ENCODE results near the gene CNR2.
A peak's percentile ranks its signal among the peaks of the same experiment; 100 is the strongest.

Gene CNR2

DNA sequence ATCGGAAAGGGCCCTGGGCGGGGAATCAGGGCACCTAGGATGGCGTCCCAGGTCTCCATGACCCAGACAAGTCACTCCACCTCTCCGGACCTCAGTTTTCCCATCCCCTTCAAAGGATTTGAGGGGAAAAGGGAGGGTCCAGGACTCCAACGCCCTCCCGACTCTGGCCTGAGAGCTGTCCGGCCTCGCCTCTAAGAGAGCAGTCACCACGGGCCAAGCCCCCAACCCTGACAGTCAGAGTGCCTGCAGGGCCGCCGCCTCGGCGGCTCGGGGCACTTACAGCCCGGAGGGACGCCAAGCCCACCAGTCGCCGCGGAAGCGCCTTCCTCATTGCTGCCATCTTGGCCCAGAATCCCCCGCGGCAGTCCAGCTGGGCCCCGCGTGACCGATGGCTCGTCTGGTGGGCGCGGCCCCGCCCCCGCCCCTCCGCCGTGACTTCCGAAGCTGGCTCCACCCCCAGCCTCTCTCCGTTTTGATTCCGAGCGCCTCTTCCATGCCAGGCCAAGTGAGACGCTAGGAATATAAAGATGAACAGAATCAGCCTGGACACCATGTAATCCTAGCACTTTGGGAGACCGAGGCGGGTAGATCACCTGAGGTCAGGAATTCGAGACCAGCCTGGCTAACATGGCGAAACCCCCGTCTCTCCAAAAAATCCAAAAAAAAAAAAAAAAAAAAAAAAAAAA, 87.9 kb downstream of the CNR2 start, which contains the start of gene HMGCL (continued):
- TF ChIP-seq, protein P1, sequence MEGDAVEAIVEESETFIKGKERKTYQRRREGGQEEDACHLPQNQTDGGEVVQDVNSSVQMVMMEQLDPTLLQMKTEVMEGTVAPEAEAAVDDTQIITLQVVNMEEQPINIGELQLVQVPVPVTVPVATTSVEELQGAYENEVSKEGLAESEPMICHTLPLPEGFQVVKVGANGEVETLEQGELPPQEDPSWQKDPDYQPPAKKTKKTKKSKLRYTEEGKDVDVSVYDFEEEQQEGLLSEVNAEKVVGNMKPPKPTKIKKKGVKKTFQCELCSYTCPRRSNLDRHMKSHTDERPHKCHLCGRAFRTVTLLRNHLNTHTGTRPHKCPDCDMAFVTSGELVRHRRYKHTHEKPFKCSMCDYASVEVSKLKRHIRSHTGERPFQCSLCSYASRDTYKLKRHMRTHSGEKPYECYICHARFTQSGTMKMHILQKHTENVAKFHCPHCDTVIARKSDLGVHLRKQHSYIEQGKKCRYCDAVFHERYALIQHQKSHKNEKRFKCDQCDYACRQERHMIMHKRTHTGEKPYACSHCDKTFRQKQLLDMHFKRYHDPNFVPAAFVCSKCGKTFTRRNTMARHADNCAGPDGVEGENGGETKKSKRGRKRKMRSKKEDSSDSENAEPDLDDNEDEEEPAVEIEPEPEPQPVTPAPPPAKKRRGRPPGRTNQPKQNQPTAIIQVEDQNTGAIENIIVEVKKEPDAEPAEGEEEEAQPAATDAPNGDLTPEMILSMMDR (tag by site-specific recombination; IDR thresholded peaks at IDR 0.05), result no peak
- no peak for TF ChIP-seq ZNF274 (IDR thresholded peaks at IDR 0.05; ENCODE audit: low read length)
- TF ChIP-seq ZNF274 (tag by site-specific recombination; IDR thresholded peaks at IDR 0.05; ENCODE audit: borderline replicate concordance), result no peak
- no peak for TF ChIP-seq ZNF10 (tag by site-specific recombination; IDR thresholded peaks at IDR 0.05)
- TF ChIP-seq, protein P2, sequence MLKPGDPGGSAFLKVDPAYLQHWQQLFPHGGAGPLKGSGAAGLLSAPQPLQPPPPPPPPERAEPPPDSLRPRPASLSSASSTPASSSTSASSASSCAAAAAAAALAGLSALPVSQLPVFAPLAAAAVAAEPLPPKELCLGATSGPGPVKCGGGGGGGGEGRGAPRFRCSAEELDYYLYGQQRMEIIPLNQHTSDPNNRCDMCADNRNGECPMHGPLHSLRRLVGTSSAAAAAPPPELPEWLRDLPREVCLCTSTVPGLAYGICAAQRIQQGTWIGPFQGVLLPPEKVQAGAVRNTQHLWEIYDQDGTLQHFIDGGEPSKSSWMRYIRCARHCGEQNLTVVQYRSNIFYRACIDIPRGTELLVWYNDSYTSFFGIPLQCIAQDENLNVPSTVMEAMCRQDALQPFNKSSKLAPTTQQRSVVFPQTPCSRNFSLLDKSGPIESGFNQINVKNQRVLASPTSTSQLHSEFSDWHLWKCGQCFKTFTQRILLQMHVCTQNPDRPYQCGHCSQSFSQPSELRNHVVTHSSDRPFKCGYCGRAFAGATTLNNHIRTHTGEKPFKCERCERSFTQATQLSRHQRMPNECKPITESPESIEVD (tag by site-specific recombination; IDR thresholded peaks at IDR 0.05), result no peak
- TF ChIP-seq, protein P3, sequence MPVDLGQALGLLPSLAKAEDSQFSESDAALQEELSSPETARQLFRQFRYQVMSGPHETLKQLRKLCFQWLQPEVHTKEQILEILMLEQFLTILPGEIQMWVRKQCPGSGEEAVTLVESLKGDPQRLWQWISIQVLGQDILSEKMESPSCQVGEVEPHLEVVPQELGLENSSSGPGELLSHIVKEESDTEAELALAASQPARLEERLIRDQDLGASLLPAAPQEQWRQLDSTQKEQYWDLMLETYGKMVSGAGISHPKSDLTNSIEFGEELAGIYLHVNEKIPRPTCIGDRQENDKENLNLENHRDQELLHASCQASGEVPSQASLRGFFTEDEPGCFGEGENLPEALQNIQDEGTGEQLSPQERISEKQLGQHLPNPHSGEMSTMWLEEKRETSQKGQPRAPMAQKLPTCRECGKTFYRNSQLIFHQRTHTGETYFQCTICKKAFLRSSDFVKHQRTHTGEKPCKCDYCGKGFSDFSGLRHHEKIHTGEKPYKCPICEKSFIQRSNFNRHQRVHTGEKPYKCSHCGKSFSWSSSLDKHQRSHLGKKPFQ (tag by site-specific recombination; IDR thresholded peaks at IDR 0.05), result no peak
- TF ChIP-seq ZBTB21 (tag by site-specific recombination; IDR thresholded peaks at IDR 0.05), result 0 out of 2 replicates have a peak, but pooled peaks have one; percentile 20
- TF ChIP-seq ZNF335 (tag by site-specific recombination; conservative IDR thresholded peaks at IDR 0.05), result peak; percentile 98
- TF ChIP-seq GFI1B (tag by site-specific recombination; IDR thresholded peaks at IDR 0.05), result no peak
- peak; percentile 82 for TF ChIP-seq ZNF501 (tag by site-specific recombination; IDR thresholded peaks at IDR 0.05)
- peak; percentile 20; the same call in 1 of the 2 replicates for TF ChIP-seq ZNF843 (tag by site-specific recombination; IDR thresholded peaks at IDR 0.05)
- 0 out of 2 replicates have a peak, but pooled peaks have one; percentile 21 for TF ChIP-seq ZNF623 (tag by site-specific recombination; IDR thresholded peaks at IDR 0.05)
- TF ChIP-seq, protein P4, sequence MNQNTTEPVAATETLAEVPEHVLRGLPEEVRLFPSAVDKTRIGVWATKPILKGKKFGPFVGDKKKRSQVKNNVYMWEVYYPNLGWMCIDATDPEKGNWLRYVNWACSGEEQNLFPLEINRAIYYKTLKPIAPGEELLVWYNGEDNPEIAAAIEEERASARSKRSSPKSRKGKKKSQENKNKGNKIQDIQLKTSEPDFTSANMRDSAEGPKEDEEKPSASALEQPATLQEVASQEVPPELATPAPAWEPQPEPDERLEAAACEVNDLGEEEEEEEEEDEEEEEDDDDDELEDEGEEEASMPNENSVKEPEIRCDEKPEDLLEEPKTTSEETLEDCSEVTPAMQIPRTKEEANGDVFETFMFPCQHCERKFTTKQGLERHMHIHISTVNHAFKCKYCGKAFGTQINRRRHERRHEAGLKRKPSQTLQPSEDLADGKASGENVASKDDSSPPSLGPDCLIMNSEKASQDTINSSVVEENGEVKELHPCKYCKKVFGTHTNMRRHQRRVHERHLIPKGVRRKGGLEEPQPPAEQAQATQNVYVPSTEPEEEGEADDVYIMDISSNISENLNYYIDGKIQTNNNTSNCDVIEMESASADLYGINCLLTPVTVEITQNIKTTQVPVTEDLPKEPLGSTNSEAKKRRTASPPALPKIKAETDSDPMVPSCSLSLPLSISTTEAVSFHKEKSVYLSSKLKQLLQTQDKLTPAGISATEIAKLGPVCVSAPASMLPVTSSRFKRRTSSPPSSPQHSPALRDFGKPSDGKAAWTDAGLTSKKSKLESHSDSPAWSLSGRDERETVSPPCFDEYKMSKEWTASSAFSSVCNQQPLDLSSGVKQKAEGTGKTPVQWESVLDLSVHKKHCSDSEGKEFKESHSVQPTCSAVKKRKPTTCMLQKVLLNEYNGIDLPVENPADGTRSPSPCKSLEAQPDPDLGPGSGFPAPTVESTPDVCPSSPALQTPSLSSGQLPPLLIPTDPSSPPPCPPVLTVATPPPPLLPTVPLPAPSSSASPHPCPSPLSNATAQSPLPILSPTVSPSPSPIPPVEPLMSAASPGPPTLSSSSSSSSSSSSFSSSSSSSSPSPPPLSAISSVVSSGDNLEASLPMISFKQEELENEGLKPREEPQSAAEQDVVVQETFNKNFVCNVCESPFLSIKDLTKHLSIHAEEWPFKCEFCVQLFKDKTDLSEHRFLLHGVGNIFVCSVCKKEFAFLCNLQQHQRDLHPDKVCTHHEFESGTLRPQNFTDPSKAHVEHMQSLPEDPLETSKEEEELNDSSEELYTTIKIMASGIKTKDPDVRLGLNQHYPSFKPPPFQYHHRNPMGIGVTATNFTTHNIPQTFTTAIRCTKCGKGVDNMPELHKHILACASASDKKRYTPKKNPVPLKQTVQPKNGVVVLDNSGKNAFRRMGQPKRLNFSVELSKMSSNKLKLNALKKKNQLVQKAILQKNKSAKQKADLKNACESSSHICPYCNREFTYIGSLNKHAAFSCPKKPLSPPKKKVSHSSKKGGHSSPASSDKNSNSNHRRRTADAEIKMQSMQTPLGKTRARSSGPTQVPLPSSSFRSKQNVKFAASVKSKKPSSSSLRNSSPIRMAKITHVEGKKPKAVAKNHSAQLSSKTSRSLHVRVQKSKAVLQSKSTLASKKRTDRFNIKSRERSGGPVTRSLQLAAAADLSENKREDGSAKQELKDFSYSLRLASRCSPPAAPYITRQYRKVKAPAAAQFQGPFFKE (tag by site-specific recombination; IDR thresholded peaks at IDR 0.05; ENCODE audit: borderline replicate concordance), result no peak
- peak; percentile 96 for TF ChIP-seq KLF10 (tag by site-specific recombination; IDR thresholded peaks at IDR 0.05)
- TF ChIP-seq, protein P5, sequence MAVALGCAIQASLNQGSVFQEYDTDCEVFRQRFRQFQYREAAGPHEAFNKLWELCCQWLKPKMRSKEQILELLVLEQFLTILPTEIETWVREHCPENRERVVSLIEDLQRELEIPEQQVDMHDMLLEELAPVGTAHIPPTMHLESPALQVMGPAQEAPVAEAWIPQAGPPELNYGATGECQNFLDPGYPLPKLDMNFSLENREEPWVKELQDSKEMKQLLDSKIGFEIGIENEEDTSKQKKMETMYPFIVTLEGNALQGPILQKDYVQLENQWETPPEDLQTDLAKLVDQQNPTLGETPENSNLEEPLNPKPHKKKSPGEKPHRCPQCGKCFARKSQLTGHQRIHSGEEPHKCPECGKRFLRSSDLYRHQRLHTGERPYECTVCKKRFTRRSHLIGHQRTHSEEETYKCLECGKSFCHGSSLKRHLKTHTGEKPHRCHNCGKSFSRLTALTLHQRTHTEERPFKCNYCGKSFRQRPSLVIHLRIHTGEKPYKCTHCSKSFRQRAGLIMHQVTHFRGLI (tag by site-specific recombination; IDR thresholded peaks at IDR 0.05), result no peak
- TF ChIP-seq HOXC10 (CRISPR knock-in tag; IDR thresholded peaks at IDR 0.05), result no peak
- peak; percentile 48; the same call in 1 of the 2 replicates for TF ChIP-seq SP7 (tag by site-specific recombination; IDR thresholded peaks at IDR 0.05)
- TF ChIP-seq, protein P6, sequence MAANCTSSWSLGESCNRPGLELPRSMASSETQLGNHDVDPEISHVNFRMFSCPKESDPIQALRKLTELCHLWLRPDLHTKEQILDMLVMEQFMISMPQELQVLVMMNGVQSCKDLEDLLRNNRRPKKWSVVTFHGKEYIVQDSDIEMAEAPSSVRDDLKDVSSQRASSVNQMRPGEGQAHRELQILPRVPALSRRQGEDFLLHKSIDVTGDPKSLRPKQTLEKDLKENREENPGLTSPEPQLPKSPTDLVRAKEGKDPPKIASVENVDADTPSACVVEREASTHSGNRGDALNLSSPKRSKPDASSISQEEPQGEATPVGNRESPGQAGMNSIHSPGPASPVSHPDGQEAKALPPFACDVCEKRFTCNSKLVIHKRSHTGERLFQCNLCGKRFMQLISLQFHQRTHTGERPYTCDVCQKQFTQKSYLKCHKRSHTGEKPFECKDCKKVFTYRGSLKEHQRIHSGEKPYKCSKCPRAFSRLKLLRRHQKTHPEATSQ (tag by site-specific recombination; IDR thresholded peaks at IDR 0.05), result no peak
- TF ChIP-seq ZNF184 (tag by site-specific recombination; IDR thresholded peaks at IDR 0.05), result no peak
- TF ChIP-seq FEZF1 (tag by site-specific recombination; IDR thresholded peaks at IDR 0.05), result no peak
- TF ChIP-seq ZNF19 (tag by site-specific recombination; IDR thresholded peaks at IDR 0.05; ENCODE audit: low read depth), result no peak
- no peak for TF ChIP-seq ZNF621 (tag by site-specific recombination; IDR thresholded peaks at IDR 0.05)
- TF ChIP-seq ZFP41 (tag by site-specific recombination; IDR thresholded peaks at IDR 0.05; ENCODE audit: borderline replicate concordance), result no peak
- TF ChIP-seq ZNF549 (tag by site-specific recombination; IDR thresholded peaks at IDR 0.05), result no peak
- TF ChIP-seq MEIS1 (CRISPR knock-in tag; IDR thresholded peaks at IDR 0.05; ENCODE audit: borderline replicate concordance), result no peak
- no peak for TF ChIP-seq HOXA7 (CRISPR knock-in tag; IDR thresholded peaks at IDR 0.05; ENCODE audit: borderline replicate concordance)

All from HEK293 (cell line).